ENCODE results near the gene COL26A1.

Gene COL26A1

GRCh38 chr7:101367676-101368075 is 5.0 kb downstream of the COL26A1 start:
- no peak overlapping the region for H3K27ac ChIP-seq (replicated peaks)
- TF ChIP-seq REST (IDR thresholded peaks at IDR 0.05; ENCODE audit: insufficient replicate concordance, low read depth) = no peak
- TF ChIP-seq CTCF (IDR thresholded peaks at IDR 0.05; ENCODE audit: insufficient read depth, low read length) = no peak
- no peak for TF ChIP-seq SPI1 (IDR thresholded peaks at IDR 0.05; ENCODE audit: borderline replicate concordance, low read depth)
- TF ChIP-seq GABPA (IDR thresholded peaks at IDR 0.05; ENCODE audit: low read depth) = no peak
- no peak for TF ChIP-seq POLR2AphosphoS5 (IDR thresholded peaks at IDR 0.05; ENCODE audit: low read depth)
- peaks cover 11% of the 10 kb centered on the region for H3K27me3 ChIP-seq (ENCODE audit: insufficient read depth, poor library complexity, severe bottlenecking)
- H3K4me3 ChIP-seq (replicated peaks; ENCODE audit: insufficient read depth, low read length) = no peak overlapping the region
- no peak for DNase-seq (ENCODE audit: low read depth in 1 of 2, low spot score in 1 of 2)

- H3K27me3 ChIP-seq (ENCODE audit: insufficient read depth, poor library complexity, severe bottlenecking) = peaks cover 9% of the 10 kb centered on the region
- no peak for TF ChIP-seq CTCF (IDR thresholded peaks at IDR 0.05; ENCODE audit: insufficient read depth, low read length)
- TF ChIP-seq REST (IDR thresholded peaks at IDR 0.05; ENCODE audit: insufficient replicate concordance, low read depth) = no peak
- TF ChIP-seq SPI1 (IDR thresholded peaks at IDR 0.05; ENCODE audit: borderline replicate concordance, low read depth) = no peak
- TF ChIP-seq GABPA (IDR thresholded peaks at IDR 0.05; ENCODE audit: low read depth) = no peak
Observed at GRCh38 chr7:101368422-101369165, 5.9 kb downstream of the COL26A1 start.

GRCh38 chr7:101370836-101371235 is 8.2 kb downstream of the COL26A1 start:
- Histone ChIP-seq H3K27ac (replicated peaks) (no peak overlapping the region), H3K4me3 (replicated peaks; ENCODE audit: insufficient read depth, low read length) (no peak overlapping the region), H3K27me3 (ENCODE audit: insufficient read depth, poor library complexity, severe bottlenecking) (peaks cover 8% of the 10 kb centered on the region)
- DNase-seq (ENCODE audit: low read depth in 1 of 2, low spot score in 1 of 2) = peak in 1 of 2 experiments; percentile 74
- TF ChIP-seq REST (IDR thresholded peaks at IDR 0.05; ENCODE audit: insufficient replicate concordance, low read depth) (no peak), CTCF (IDR thresholded peaks at IDR 0.05; ENCODE audit: insufficient read depth, low read length) (no peak), POLR2AphosphoS5 (IDR thresholded peaks at IDR 0.05; ENCODE audit: low read depth) (peak; percentile 87), SPI1 (IDR thresholded peaks at IDR 0.05; ENCODE audit: borderline replicate concordance, low read depth) (peak; percentile 79; the same call in 1 of the 2 replicates), GABPA (IDR thresholded peaks at IDR 0.05; ENCODE audit: low read depth) (no peak)

More at GRCh38 chr7:101368422-101369165, 5.9 kb downstream of the COL26A1 start:
- Histone ChIP-seq H3K4me3 (replicated peaks; ENCODE audit: insufficient read depth, low read length) (no peak overlapping the region), H3K27ac (replicated peaks) (no peak overlapping the region)
- no peak for DNase-seq (ENCODE audit: low read depth in 1 of 2, low spot score in 1 of 2)
